Naive thymus-derived CD4-positive, alpha-beta T cell (primary cell): Measurements from ENCODE around the gene ABCC2. TPM values are rescaled to one million over a fixed set of nuclear protein-coding genes. Genes with fewer than 3 reads are reported as not detected.

Experiments
- ATAC-seq: fragments of 150-1000 bp; cut with Tn5 transposase; 2 replicates; pipeline ENCODE4 v1.10.0; 2021; ENCODE audit warnings: mild to moderate bottlenecking, moderate library complexity
- CTCF ChIA-PET: fragments of 350-600 bp; sonication (Branson Sonifier 250); formaldehyde crosslinking; loops from one replicate; lab custom pipeline; 2021; ENCODE audit warnings: antibody characterized with exemption; lab: Charles Lee
- POLR2A ChIA-PET: fragments of 350-600 bp; sonication (Branson Sonifier 250); formaldehyde crosslinking; loops from one replicate; lab custom pipeline; 2021; ENCODE audit warnings: antibody characterized with exemption, inconsistent platforms; lab: Charles Lee
- DNase-seq, 9 donors: peaks; one replicate each; pipeline versions ENCODE4 v3.0.0 to v3.0.0-alpha.2; 2020 to 2022; ENCODE audit warnings: mixed read lengths in 1 of 9
- H3K27ac ChIP-seq: one replicate; pipeline ENCODE4 v1.7.0; 2013; ENCODE audit warnings: mild to moderate bottlenecking, low read depth, low read length, moderate library complexity
- H3K27me3 ChIP-seq, 2 donors: one replicate each; pipeline ENCODE4 v1.7.0; 2013; ENCODE audit warnings: low read length in 2 of 2, mild to moderate bottlenecking in 2 of 2, moderate library complexity in 2 of 2; ENCODE audit not compliant: control insufficient read depth in 2 of 2, insufficient read depth in 2 of 2
- H3K36me3 ChIP-seq, 3 experiments: 1 replicate in 2 of 3; 2 replicates in 1 of 3; pipeline ENCODE4 v1.7.0; 2013; ENCODE audit warnings: low read length in 3 of 3, mild to moderate bottlenecking in 3 of 3, moderate library complexity in 1 of 3; ENCODE audit not compliant: insufficient read depth in 3 of 3, control insufficient read depth in 2 of 3
- H3K4me1 ChIP-seq, 2 donors: one replicate each; pipeline ENCODE4 v1.7.0; 2013; ENCODE audit warnings: low read length in 2 of 2, mild to moderate bottlenecking in 2 of 2, moderate library complexity in 1 of 2; ENCODE audit not compliant: control insufficient read depth in 2 of 2, insufficient read depth in 2 of 2
- H3K4me3 ChIP-seq: 2 replicates; pipeline ENCODE4 v1.7.0; 2013; ENCODE audit warnings: mild to moderate bottlenecking, low read length
- H3K9me3 ChIP-seq, 3 experiments: 1 replicate in 2 of 3; 2 replicates in 1 of 3; pipeline ENCODE4 v1.7.0; 2013; ENCODE audit warnings: low read length in 3 of 3; ENCODE audit not compliant: control insufficient read depth in 2 of 3
- H3K27ac Mint-ChIP-seq, 9 donors: one replicate each; pipeline ENCODE4 v1.8.0; 2020 to 2022; ENCODE audit warnings: mixed read lengths in 9 of 9, mild to moderate bottlenecking in 8 of 9, moderate library complexity in 5 of 9, inconsistent platforms in 2 of 9
- H3K27me3 Mint-ChIP-seq, 5 donors: one replicate each; pipeline ENCODE4 v1.8.0; 2021 to 2022; ENCODE audit warnings: mixed read lengths in 5 of 5, mild to moderate bottlenecking in 1 of 5
- H3K36me3 Mint-ChIP-seq, 5 donors: one replicate each; pipeline ENCODE4 v1.8.0; 2020 to 2022; ENCODE audit warnings: mixed read lengths in 5 of 5, mild to moderate bottlenecking in 3 of 5, inconsistent platforms in 1 of 5
- H3K4me1 Mint-ChIP-seq, 7 donors: one replicate each; pipeline ENCODE4 v1.8.0; 2020 to 2022; ENCODE audit warnings: mixed read lengths in 7 of 7, mild to moderate bottlenecking in 3 of 7, inconsistent platforms in 1 of 7
- H3K4me3 Mint-ChIP-seq, 10 donors: one replicate each; pipeline ENCODE4 v1.8.0; 2020 to 2022; ENCODE audit warnings: mild to moderate bottlenecking in 10 of 10, mixed read lengths in 10 of 10, moderate library complexity in 6 of 10, inconsistent platforms in 2 of 10
- H3K9me3 Mint-ChIP-seq, 11 donors: one replicate each; pipeline ENCODE4 v1.8.0; 2020 to 2022; ENCODE audit warnings: mixed read lengths in 11 of 11, mild to moderate bottlenecking in 4 of 11, inconsistent platforms in 1 of 11, moderate library complexity in 1 of 11
- intact Hi-C, 2 donors: fragments of 100-400 bp; cut with micrococcal nuclease; formaldehyde crosslinking; loops; one replicate each; pipeline ENCODE4 v1.15.1; 2023
- polyA plus RNA-seq, 2 donors: library from polyadenylated mRNA; unstranded; fragments of 300-500 nt; fragmentation: Illumina TruSeq; gene quantifications; one replicate each; pipeline ENCODE4 v1.2.3, GENCODE V29; 2021
- total RNA-seq, 6 experiments: library from RNA in 5 of 6; stranded (reverse) in 5 of 6; gene quantifications; 1 replicate in 5 of 6; 2 replicates in 1 of 6; pipeline ENCODE4 v1.2.3 and lab custom pipeline; 2021 to 2026

ABCC2 gene
- total and polyA plus RNA-seq, 7 experiments from 2014 or later = 0.95 to 7.6 (median 2.8) TPM

- intact Hi-C loops = no loop called here
- H3K27me3 Mint-ChIP-seq = peaks cover 51 to 79% (median 62%) of the 10 kb centered on the region in 5 donors
- no peak overlapping the region for H3K4me3 Mint-ChIP-seq
- H3K4me1 Mint-ChIP-seq = peaks cover 9 to 30% (median 27%) of the 10 kb centered on the region in 7 donors
- Histone ChIP-seq H3K27ac (no peak overlapping the region), H3K9me3 (no peaks in the 10 kb centered on the region), H3K4me3 (no peak overlapping the region), H3K36me3 (peaks cover 0 to 7% (median 0%) of the 10 kb centered on the region in 3 experiments), H3K4me1 (peaks cover 12 to 19% of the 10 kb centered on the region in 2 donors), H3K27me3 (peaks cover 0 to 12% of the 10 kb centered on the region in 2 donors)
- H3K9me3 Mint-ChIP-seq = peaks cover 0 to 7% (median 0%) of the 10 kb centered on the region in 11 donors
- H3K36me3 Mint-ChIP-seq = peaks cover 0 to 38% (median 35%) of the 10 kb centered on the region in 5 donors
- ATAC-seq = no peak
- CTCF ChIA-PET = no interaction called here
- H3K27ac Mint-ChIP-seq = no peak overlapping the region
- POLR2A ChIA-PET = no interaction called here
- DNase-seq = no peak
Measured at GRCh38 chr10:99873846-99874245, 91.4 kb downstream of the ABCC2 start.

GRCh38 chr10:99874341-99875085 lies 92.1 kb downstream of the ABCC2 start:
- Histone ChIP-seq H3K9me3 (no peaks in the 10 kb centered on the region), H3K36me3 (peaks cover 0 to 8% (median 0%) of the 10 kb centered on the region in 3 experiments), H3K27me3 (peaks cover 0 to 9% of the 10 kb centered on the region in 2 donors), H3K27ac (no peak overlapping the region), H3K4me1 (peaks cover 12 to 19% of the 10 kb centered on the region in 2 donors), H3K4me3 (no peak overlapping the region)
- Mint-ChIP-seq H3K9me3 (peaks cover 0 to 6% (median 0%) of the 10 kb centered on the region in 11 donors), H3K27ac (no peak overlapping the region), H3K4me1 (peaks cover 9 to 30% (median 27%) of the 10 kb centered on the region in 7 donors), H3K27me3 (peaks cover 45 to 78% (median 60%) of the 10 kb centered on the region in 5 donors), H3K4me3 (no peak overlapping the region), H3K36me3 (peaks cover 0 to 41% (median 38%) of the 10 kb centered on the region in 5 donors)
- DNase-seq (no peak), ATAC-seq (no peak)
- CTCF ChIA-PET = interaction anchor here (1.2 kb wide), 1 partner anchor 135 kb away, joined by 3 read pairs; the partner anchor contains the start of gene DNMBP
- intact Hi-C loops = no loop called here
- POLR2A ChIA-PET = no interaction called here

GRCh38 chr10:99875473-99875872 lies 93.0 kb downstream of the ABCC2 start:
- Mint-ChIP-seq H3K27ac (no peak overlapping the region), H3K4me3 (peak overlapping the region in 1 of 10 donors; percentile 6), H3K9me3 (peaks cover 0 to 3% (median 0%) of the 10 kb centered on the region in 11 donors), H3K36me3 (peaks cover 0 to 50% (median 47%) of the 10 kb centered on the region in 5 donors), H3K27me3 (peaks cover 35 to 68% (median 51%) of the 10 kb centered on the region in 5 donors), H3K4me1 (peaks cover 5 to 24% (median 21%) of the 10 kb centered on the region in 7 donors)
- Histone ChIP-seq H3K27ac (no peak overlapping the region), H3K9me3 (no peaks in the 10 kb centered on the region), H3K36me3 (peaks cover 0 to 15% (median 0%) of the 10 kb centered on the region in 3 experiments), H3K4me3 (no peak overlapping the region), H3K4me1 (peaks cover 8 to 10% of the 10 kb centered on the region in 2 donors), H3K27me3 (peaks cover 0 to 4% of the 10 kb centered on the region in 2 donors)
- ATAC-seq = no peak
- intact Hi-C loops = no loop called here
- CTCF ChIA-PET = interaction anchor here (1.2 kb wide), 1 partner anchor 134 kb away, joined by 3 read pairs; the partner anchor contains the start of gene DNMBP
- DNase-seq = no peak
- POLR2A ChIA-PET = no interaction called here

DNA sequence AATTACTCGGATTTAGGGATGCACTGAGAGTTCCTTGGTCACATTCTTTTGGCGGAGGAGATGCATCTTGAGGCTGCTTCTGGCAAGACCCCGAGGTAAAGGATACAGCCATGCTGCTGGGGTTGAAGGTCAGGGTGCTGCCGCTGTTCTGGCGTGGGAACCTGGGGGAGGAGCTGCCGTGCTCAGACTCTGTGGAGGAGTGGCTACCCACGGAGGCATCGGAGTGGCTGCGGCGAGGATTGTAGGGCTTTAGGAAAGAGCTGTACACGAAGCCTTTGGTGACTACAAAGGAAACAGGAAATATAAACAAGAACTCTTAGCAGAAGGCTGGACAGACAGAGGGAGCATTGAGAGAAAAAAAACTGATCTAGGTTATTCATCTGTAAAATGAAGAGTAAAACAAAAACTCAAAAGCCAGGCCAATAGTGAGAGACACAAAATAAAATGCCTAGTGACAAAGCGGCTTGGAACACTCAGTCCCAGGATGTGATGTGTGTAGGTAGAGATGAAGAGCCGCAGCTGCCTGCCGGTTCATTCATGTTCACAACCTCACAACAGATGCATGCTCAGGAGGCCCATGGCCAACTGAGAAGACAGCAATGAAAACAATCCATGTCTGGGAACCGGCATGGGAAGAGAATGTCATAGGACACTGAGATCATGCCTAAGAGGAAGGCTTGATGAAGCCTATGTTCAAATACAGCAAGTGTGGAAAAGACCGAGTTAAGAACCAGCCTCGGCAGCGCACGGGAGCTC lies 97.8 kb downstream of the ABCC2 start:
- intact Hi-C loops = no loop called here
- H3K4me1 ChIP-seq = no peaks in the 10 kb centered on the region
- peaks cover 0 to 15% (median 4%) of the 10 kb centered on the region in 3 experiments for H3K36me3 ChIP-seq
- H3K27me3 Mint-ChIP-seq = peaks cover 4 to 26% (median 14%) of the 10 kb centered on the region in 5 donors
- POLR2A ChIA-PET = no interaction called here
- H3K36me3 Mint-ChIP-seq = peaks cover 0 to 77% (median 55%) of the 10 kb centered on the region in 5 donors
- no peak for DNase-seq
- H3K27me3 ChIP-seq = no peaks in the 10 kb centered on the region
- no peak for ATAC-seq
- no peak overlapping the region for H3K4me3 ChIP-seq
- no peak overlapping the region for H3K4me3 Mint-ChIP-seq
- peak overlapping the region in 2 of 9 donors; percentile 40 to 59 for H3K27ac Mint-ChIP-seq
- peaks cover 0 to 21% (median 17%) of the 10 kb centered on the region in 7 donors for H3K4me1 Mint-ChIP-seq
- no peak overlapping the region for H3K27ac ChIP-seq
- H3K9me3 Mint-ChIP-seq = peaks cover 0 to 3% (median 0%) of the 10 kb centered on the region in 11 donors
- CTCF ChIA-PET = no interaction called here
- H3K9me3 ChIP-seq = no peaks in the 10 kb centered on the region

GRCh38 chr10:99881371-99881770 lies 98.9 kb downstream of the ABCC2 start:
- no peak for ATAC-seq
- peaks cover 0 to 75% (median 45%) of the 10 kb centered on the region in 5 donors for H3K36me3 Mint-ChIP-seq
- Histone ChIP-seq H3K4me3 (no peak overlapping the region), H3K36me3 (peaks cover 0 to 19% (median 4%) of the 10 kb centered on the region in 3 experiments), H3K9me3 (no peaks in the 10 kb centered on the region), H3K4me1 (no peaks in the 10 kb centered on the region), H3K27me3 (no peaks in the 10 kb centered on the region), H3K27ac (no peak overlapping the region)
- H3K4me1 Mint-ChIP-seq = peaks cover 0 to 21% (median 17%) of the 10 kb centered on the region in 7 donors
- H3K4me3 Mint-ChIP-seq = no peak overlapping the region
- POLR2A ChIA-PET = no interaction called here
- intact Hi-C loops = no loop called here
- peaks cover 0 to 15% (median 5%) of the 10 kb centered on the region in 5 donors for H3K27me3 Mint-ChIP-seq
- DNase-seq = no peak
- CTCF ChIA-PET = interaction anchor here (0.5 kb wide), 1 partner anchor 38 kb away, joined by 3 read pairs; no protein-coding TSS in a partner anchor
- no peaks in the 10 kb centered on the region for H3K9me3 Mint-ChIP-seq
- H3K27ac Mint-ChIP-seq = peak overlapping the region in 1 of 9 donors; percentile 31

DNA sequence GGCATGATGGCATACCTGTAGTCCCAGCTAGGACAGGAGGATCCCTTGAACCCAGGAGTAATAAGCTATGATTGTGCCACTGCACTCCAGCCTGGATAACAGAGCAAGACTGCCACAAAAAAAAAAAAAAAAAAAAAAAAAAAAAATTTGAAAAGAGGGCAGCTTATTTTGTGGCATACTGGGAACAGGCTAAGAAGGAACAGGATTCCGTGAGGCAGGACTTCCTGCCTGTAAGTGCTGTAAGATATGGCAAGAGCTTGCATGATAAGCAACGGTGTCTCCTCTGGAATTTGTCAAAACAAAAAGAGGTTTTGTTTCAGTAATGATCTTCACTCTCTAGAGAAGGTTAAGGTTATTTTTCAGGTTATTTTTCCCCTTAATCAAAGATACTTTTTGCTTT lies 101.1 kb downstream of the ABCC2 start:
- peaks cover 0 to 12% (median 4%) of the 10 kb centered on the region in 3 experiments for H3K36me3 ChIP-seq
- DNase-seq (no peak), ATAC-seq (no peak)
- intact Hi-C loops = no loop called here
- H3K27ac Mint-ChIP-seq = no peak overlapping the region
- peaks cover 0 to 15% (median 9%) of the 10 kb centered on the region in 7 donors for H3K4me1 Mint-ChIP-seq
- H3K36me3 Mint-ChIP-seq = peaks cover 0 to 68% (median 33%) of the 10 kb centered on the region in 5 donors
- no peaks in the 10 kb centered on the region for H3K4me1 ChIP-seq
- ChIA-PET CTCF (no interaction called here), POLR2A (no interaction called here)
- no peak overlapping the region for H3K4me3 Mint-ChIP-seq
- H3K27ac ChIP-seq = no peak overlapping the region
- peaks cover 0 to 2% (median 0%) of the 10 kb centered on the region in 5 donors for H3K27me3 Mint-ChIP-seq
- H3K9me3 Mint-ChIP-seq = no peaks in the 10 kb centered on the region
- H3K27me3 ChIP-seq = no peaks in the 10 kb centered on the region
- no peaks in the 10 kb centered on the region for H3K9me3 ChIP-seq
- H3K4me3 ChIP-seq = no peak overlapping the region
